GM21515 (cell line): ENCODE measurements around the gene BRAP.
"Not testable (repeated sequence)": the region's sequence is repeated elsewhere in the genome, so short reads cannot be mapped to it uniquely, and the experiment has no call there.

Experiments
- ATAC-seq: cut with Tn5 transposase; IDR thresholded peaks from one replicate; pipeline ENCODE4 v1.9.1; 2021; ENCODE audit not compliant: unreplicated experiment

Gene BRAP

DNA sequence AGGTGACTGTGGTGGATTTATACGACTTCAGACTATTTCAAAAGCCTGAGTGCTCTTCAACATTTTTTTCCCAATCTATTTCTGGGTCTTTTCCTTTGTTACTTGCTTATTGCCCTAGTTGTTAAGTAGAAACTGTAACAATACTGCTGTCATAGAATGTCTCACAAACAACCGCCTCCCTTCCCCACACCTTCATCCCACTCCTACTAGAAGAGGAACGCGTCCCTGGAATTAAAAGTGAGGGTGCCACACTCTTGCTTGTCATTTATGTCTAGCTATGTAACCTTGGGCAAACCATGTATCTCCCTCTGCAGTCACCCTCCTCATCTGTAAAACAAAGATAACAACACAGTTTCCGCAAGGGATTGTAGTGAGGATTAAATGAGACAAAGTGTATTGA, 8.6 kb downstream of the BRAP start:
- no peak for ATAC-seq

DNA sequence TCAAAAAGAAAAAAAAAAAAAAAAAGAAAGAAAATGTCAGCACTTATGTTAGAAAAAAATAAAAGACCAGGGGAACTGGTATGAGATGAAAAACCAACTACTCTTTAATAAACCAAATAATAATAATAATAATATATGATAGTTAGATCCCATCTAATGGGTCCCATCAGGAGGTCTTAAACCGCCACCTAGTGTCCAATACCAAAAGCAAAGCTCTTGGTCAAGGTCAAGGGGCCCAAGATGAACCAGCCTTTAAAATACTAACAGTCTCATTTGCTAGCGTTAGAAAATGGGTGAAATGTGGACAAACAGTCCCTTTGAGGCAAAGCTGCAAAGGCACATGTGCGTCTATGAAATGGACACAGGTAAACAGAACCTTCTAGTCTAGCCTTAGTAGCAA, 12.3 kb downstream of the BRAP start:
- no peak for ATAC-seq

DNA sequence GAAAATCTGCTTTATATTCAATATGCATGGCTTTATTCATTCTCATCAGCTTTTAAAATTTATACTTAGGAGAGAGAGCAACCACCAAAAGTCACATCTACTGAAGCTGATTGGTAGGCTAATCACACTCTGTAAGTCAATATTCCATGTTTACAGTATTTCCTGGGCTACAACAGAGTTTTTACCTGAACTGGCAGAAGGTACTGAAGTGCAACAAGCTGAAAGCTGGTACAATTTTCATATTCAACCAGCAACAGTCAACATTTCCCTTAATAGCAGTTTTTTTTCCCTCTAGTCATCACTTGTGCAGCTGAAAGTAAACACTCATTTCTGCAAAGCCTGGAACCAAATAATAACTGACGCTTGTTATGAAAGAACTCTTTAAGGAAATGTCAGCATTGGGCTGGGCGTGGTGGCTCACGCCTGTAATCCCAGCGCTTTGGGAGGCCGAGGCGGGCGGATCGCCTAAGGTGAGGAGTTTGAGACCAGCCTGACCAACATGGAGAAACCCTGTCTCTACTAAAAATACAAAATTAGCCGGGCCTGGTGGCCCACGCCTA, 12.9 kb downstream of the BRAP start:
- no peak for ATAC-seq

DNA sequence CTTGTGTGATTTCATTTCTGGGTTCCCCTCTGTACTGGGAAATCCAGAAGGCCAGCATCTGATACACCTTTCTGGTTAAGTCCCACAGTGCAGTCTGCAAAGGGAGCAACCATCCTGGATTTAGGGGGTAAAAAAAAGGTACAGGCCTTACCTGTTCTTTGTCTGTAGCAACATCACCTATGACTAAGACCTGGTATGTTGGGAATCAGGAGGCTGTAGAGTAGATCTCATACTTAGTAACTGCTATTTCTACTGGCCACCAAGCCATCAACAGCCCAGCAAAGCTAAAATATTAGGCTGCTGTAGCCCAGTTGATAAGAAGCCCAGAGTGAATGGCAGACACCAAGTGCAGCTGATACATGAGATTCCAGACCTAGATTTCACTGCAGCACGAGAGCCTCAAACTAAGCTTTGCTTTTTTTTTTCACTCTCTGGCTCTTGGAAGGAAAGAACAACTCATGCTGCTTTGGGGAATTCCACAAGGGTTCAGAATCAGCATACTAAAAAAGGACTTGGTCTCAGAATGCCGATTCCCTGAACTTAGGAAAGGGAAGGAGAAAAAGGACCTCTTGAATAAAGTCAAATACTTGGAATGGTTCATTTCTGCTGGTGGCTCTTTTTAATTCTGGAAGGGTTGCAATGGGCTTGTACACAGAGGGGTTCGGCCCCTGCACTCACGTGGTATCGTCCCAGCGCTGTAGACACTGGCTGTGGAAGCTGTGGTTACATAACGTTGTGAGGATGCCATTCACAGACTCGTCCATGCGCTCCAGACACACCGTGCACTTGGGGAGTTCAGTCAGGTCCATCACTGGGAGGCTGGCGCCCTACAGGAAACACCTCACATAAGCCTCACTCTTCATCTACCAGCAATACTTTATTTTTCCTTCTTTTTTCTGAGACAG, 20.5 kb downstream of the BRAP start:
- ATAC-seq: no peak

DNA sequence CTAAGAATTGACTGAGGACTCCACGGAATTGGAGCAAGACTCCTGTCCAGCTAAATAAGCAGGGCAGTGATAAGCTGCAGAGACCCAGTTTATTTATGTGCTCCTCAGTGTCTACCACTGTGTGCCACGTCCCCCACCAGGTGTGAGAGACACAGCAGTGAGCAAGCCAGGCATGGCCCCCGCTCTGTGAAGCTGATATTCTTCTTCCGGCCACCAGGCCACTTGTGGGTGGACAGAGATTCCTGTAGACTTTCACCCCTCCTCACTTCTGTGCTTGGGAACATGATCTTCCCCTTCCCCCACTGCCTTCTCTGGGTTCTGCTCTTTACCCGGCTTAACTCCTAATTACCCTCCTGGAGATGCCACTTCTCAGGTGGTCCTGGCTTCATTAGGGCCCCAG, 21.3 kb downstream of the BRAP start:
- no peak for ATAC-seq

DNA sequence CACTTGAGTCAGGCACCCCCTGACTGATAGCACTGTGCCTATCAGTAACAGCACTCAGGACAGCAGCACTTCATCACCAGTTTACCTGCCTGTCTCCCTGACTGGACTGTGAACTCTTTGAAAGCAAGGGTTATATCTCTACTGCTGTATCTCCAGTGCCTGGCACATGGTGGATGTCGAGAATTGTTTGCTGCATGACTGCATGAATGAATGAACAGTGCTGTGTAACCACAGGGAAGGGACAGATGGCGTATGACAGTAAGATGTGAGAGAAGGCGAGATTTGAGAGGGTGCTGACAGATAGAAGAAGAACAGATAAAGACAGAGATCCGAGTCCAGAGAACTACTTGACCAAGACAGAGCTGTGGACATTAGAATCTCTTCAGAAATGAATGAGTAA, 29.7 kb downstream of the BRAP start:
- ATAC-seq: no peak

DNA sequence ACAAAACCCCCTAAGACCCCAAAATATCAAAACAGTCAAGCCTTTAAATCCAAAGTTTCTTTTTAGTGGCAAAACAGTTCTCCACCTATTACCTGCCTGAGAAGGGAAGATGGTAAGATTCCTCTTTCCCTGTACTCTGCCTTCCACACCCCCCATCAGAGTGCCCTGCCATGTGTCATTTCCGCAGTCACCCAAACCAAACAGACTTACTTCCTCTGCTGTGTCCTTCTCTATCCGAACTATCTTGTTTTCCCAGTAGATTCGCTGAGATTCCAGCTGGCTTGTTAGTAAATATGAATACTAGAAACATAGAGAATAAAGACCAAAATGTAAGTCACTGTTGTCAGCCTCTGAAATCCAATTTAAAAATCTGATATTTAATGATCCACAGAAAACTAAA, 30.4 kb downstream of the BRAP start:
- no peak for ATAC-seq

DNA sequence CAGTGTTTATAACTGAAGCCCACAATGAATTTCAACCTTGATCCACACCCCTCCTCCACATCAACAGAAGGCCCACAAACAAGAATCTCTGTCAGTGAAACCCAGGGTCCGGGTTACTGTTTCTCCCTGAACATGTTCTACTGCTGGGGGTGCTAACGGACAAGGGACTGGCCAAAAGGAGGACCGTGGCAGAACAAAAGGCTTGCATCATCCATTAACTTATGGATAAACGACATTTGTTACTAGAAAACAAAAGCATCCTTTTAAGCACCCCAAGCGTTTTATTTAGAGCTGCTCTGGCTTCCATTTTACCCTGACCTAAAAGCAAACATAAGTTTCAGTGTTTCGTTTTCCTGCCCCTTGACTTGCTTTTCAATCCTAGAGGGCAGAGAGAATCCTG, 32.2 kb downstream of the BRAP start:
- ATAC-seq: no peak

DNA sequence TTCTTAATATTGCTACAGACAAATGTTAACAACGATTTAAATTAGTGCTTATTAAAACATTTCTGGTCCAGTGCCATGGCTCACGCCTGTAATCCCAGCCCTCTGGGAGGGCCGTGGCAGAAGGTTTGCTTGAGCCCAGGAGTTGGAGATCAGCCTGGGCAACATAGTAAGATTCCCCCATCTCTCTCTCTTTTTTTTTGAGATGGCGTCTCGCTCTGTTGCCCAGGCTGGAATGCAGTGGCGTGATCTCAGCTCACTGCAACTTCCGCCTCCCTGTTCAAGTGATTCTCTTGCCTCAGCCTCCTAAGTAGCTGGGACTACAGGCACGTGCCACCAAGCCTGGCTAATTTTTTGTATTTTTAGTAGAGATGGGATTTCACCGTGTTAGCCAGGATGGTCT, 33.2 kb downstream of the BRAP start:
- ATAC-seq: not testable (repeated sequence)

DNA sequence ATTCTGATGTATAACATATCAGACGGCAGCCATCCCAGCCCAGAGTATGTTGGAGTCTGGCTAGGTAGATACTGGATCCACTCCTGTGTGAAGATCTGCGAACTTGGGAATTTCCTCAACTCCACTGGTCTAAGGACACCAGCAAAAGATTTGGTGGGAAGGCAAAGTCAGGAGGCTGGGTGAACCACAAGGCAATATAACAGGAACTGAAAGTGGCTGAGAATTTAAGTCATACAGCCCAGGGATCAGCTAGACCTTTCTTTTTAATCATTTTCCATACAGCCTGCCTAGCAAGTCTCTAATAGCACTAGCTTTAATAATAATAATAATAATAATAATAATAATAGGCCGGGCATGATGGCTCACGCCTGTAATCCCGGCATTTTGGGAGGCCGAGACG, 34.8 kb downstream of the BRAP start:
- ATAC-seq: no peak

DNA sequence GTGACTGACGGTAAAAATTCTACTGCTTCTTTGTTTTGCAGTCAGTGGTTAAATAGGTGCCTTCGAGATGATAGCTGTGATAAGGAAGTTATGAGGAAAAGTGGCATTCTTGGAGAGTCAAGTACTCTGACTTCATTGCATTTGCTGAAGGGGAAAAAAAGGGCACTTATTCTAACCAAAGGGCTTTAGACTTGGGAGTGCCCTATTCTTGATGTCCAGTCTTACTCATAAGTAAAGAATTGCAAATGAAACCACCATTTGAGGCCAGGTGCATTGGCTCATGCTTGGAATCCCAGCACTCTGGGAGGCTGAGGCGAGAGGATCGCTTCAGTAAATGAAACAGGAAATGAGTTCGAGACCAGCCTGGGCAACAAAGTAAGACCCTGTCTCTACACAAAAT, 40.3 kb downstream of the BRAP start:
- ATAC-seq: no peak

DNA sequence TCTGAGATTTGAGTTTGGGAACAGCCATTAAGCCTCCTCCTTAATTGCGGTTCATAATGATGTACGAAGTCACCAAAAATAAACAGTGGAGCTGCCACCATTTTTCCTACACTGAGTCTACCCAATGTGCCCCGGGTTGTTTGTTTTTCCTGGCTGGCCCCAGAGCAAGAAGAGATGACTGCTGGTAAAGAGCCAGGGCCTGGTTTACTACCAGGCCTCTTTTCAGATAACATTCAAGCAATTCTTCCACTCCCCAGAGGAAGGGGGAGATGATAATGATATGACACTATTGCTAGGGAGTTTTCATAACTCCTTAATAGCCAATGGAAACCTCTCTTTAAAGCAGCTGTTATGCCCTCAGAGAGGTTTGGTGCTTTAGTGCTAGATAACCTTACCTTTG, 42.3 kb downstream of the BRAP start:
- no peak for ATAC-seq

DNA sequence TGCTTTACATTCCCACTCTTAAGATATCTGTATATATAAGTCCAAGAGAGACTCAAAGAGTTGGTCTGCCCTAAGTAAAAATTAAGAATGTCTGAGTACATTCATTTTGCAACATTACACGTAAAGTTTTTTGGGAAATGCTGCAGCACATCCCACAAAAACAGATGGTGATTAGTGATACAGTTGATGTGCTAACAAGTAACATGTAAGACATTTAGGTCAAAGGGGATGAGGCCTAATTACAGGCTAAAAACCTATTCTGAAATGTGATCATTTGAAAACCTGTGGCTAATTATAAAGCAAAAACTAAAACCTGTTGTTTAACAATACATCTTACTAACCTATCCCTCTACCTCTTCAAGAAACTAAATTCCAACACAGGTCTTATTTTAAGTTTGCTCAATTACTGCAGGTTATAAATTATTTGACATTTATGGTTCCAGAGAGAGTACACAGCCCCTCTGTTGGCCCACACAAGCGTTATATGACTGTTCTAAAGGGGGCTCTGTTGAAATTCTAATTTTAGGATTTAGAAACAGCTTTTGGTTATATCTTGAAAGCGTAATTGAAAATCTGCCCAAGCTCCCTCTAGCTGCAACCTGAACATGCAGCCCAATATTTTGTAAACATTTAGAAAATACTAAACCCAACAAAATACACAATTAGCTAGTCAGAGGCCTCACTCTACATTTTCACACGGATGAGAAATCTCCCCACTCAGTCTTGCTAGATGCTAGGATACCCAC, 42.9 kb downstream of the BRAP start:
- ATAC-seq: no peak

DNA sequence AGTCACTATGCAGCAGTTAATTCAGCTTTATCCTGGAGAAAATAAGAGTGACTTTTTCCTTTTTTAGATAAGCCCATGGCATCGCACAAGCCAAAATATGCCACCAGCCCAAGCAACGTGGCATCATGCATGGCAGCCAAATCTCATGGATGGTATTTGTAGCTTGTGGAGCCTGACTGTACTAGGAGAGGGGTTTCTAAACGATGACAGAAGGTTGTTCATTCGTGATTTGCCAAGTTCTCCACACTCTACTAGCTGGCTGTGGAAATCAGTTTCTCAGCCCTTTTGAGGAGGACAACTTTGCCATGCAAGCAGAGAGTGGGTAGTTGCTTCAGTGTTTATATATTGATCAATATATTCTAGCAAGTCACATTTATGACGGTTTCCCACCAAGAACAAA, 45.2 kb downstream of the BRAP start:
- no peak for ATAC-seq

DNA sequence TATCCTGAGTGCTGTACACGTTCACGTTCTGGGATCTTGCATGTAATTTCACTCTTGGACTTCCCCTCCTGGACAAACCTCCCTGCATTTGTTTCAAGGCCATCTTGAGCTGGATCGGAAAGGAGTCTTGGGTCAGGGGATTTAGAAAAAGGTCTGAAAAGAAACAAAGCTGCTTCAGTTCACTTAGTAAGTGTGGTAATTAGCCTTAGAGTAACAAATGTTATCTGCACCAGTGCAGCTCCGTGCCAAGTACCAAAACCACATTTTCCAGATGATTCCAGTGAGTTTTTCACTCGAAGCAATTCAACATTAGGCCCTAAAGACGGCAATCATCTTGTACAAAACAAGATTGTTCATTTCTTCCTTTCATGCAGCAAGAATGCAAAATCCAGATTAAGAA, 47.2 kb downstream of the BRAP start:
- no peak for ATAC-seq

DNA sequence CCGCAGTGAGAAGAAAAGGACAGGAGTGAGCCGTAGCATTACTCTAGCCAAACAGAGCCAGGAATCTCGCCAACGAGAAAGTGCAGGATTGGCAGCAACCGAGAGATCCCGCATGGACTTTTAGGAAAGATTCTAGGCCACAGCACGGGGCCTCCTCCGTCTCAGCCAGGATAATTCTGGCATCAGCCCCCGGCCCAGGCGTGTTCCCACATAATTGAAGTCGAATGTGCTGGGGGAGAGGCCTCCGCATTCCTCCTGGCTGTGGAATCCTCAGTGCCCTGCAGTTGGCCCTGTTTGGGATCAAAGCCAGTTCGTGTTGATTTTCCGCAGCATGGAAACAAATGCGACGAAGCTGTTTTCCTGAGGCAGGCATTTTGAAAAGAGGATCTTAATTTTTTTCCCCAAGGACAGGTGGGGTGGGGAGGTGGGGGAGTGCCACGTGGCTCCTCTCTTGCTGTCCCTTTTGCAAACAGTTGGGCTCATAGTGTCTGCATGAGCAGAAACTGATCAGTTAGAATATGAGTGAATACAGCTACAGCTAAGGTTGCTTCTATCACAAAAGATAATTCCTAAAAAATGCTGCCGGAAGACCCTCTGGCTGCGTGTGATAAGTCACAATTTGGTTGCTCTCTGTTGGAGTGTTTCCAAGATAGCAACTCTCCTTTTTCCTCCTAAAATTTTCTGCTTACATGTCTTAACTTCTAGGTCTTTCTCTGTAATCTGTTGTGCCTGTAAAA, 49.4 kb downstream of the BRAP start:
- ATAC-seq: no peak

DNA sequence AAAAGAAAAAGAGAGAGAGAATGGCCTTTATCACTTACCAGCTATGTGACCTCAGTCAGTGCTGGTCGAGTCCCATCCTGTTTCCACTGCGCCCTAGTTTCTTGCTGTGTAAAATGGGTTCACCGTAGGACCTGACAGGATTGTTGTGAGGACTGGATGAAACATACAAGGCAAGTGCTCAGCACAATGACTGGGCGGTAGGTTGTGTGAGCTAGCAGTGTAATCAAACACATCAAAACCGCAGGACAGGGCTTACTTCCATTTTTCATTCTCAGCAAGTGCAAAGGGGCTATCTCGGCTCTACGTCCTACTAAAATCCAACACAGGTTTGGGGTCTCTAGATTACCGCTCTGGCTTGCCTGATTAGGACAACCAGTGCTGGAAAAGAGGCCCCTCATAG, 50.2 kb downstream of the BRAP start:
- no peak for ATAC-seq

DNA sequence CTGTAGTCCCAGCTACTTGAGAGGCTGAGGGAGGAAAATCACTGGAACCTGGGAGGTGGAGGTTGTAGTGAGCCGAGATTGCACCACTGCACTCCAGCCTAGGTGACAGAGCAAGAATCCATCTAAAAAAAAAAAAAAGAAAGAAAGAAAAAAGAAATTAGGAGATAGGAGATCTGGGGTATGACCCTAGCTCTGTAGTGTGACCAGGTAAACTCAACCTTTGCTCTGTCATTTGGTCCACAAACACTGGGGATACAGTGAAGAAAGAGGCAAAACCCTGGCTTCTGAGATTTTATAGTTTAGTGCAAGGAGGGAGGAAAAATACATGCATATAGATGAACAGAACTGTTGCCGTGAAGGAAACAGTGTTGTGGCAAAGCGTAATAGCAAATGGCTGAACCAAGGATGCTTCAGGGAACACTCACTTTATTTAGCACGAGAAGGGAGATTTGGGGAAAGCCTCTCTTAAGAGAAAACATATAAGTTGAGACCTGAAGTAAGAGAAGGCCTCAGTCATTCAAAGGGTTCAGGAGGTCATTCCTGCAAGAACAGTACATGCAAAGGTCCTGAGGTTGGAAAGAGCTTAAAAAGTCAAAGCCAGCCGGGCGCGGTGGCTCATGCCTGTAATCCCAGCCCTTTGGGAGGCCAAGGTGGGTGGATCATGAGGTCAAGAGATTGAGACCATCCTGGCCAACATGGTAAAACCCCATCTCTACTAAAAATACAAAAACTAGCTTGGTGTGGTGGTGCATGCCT, 57.1 kb downstream of the BRAP start:
- ATAC-seq: no peak

DNA sequence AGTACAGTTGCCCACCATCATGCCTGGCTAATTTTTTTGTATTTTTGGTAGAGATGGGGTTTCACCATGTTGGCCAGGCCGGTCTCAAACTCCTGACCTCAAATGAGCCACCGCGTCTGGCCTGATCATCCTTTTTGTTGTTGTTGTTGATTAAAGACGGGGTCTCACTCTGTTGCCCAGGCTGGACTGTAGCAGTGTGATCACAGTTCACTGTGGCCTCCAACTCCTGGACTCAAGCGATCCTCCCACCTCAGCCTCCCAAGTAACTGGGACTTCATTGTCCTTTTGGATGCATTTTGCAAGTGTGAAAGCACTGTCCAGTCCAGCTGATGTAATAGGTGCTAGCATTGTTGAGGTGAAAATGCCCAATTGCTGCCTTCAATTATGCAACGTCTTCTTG, 59.5 kb downstream of the BRAP start:
- no peak for ATAC-seq

DNA sequence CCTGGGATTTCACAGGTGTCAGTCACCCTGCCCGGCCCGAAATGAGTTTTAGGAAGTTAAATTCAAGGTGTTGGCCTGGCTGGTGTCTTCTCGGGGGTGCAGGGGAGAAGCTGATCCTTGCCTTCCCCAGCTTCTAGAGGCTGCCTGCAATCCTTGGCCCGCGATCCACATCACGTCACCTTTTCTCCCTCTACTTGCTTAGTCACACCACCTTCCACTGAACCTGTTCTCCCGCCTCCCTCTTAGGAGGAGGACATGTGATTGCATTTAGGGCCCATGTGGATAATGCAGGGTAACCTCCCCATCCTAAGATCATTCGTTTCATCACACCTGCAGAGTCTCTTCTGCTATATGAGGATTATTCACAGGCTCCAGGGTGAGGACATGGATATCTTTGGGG, 61.2 kb downstream of the BRAP start:
- ATAC-seq: no peak

DNA sequence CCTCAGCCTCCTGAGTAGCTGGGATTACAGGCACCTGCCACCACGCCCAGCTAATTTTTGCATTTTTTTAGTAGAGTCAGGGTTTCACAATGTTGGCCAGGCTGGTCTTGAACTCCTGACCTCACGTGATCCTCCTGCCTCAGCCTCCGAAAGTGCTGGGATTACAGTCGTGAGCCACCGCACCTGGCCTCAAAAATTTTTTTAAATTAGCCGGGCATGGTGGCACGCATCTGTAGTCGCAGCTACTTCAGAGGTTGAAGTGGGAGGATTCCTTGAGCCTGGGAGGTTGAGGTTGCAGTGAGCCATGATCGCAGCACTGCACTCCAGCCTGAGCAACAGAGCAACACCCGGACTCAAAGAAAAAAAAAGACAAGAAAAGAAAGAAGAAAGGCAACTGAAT, 67.9 kb downstream of the BRAP start:
- ATAC-seq: not testable (repeated sequence)
